Esophagus (tissue), 2 donors: ENCODE data around the gene NUP93. TPM values are rescaled to one million over a fixed set of nuclear protein-coding genes. Genes with fewer than 3 reads are reported as not detected.

Experiments
- H3K27ac ChIP-seq, 2 donors: one replicate each; pipeline ENCODE4 v1.5.1; 2013; ENCODE audit warnings: low read depth in 2 of 2, mild to moderate bottlenecking in 2 of 2, inconsistent platforms in 1 of 2, low read length in 1 of 2, moderate library complexity in 1 of 2
- H3K27me3 ChIP-seq, 2 donors: one replicate each; pipeline ENCODE4 v1.6.1; 2013; ENCODE audit warnings: low read length in 2 of 2, control low read depth in 1 of 2, mild to moderate bottlenecking in 1 of 2; ENCODE audit not compliant: insufficient read depth in 2 of 2, control insufficient read depth in 1 of 2
- H3K36me3 ChIP-seq, 2 donors: one replicate each; pipeline ENCODE4 v1.6.1; 2013; ENCODE audit warnings: low read length in 1 of 2; ENCODE audit not compliant: control insufficient read depth in 2 of 2, insufficient read depth in 2 of 2
- H3K4me1 ChIP-seq, 2 donors: one replicate each; pipeline ENCODE4 v1.6.1; 2013; ENCODE audit warnings: low read length in 1 of 2; ENCODE audit not compliant: control insufficient read depth in 2 of 2, insufficient read depth in 2 of 2
- H3K4me3 ChIP-seq, 2 donors: one replicate each; pipeline ENCODE4 v1.5.1; 2013; ENCODE audit warnings: low read length in 2 of 2, mild to moderate bottlenecking in 2 of 2, low read depth in 1 of 2, moderate library complexity in 1 of 2
- H3K9me3 ChIP-seq, 2 donors: one replicate each; pipeline ENCODE4 v1.6.1; 2013; ENCODE audit warnings: mild to moderate bottlenecking in 2 of 2, low read depth in 1 of 2, low read length in 1 of 2, moderate library complexity in 1 of 2; ENCODE audit not compliant: control insufficient read depth in 2 of 2, insufficient read depth in 1 of 2
- WGBS, 2 donors: extraction: QIAGEN DNeasy Blood & Tissue Kit; methylation state at CpG; one replicate each; pipeline ENCODE4 v1.1.7; 2013; 5-methylcytosine and 5-hydroxymethylcytosine counted together
- polyA plus RNA-seq, 2 donors: library from polyadenylated mRNA; stranded (reverse); fragments of 200-250 nt; gene quantifications; one replicate each; pipeline ENCODE4 v1.2.3, GENCODE V29; 2013
- donor health status: healthy with polysubstance abuse.
- donor health status: Bipolar disorder and iron deficiency.

NUP93 gene
- polyA plus RNA-seq, 2 donors, result 36.0 to 38.0 TPM

DNA sequence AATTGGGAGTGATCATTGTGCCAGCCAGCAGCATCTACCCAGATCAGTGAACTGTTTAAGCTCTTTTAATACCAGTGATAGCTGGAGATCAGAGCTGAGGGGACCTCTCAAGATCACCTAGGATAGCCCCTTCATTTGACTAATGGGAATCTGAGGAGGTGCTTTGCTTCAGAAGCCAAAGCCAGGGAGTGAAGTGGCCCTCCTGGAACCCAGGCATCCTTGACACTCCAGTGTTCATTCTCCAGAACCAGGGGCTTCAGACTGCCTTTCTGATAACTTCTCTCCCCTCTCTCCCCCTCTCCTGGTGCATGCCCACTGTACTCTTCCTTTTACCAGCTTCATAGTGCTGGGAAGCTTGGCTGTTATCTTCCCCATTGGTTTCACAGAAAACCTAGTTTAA is 87.1 kb downstream of the NUP93 start:
- Histone ChIP-seq H3K9me3 (no peaks in the 10 kb centered on the region), H3K27me3 (no peaks in the 10 kb centered on the region), H3K27ac (no peak overlapping the region), H3K4me3 (no peak overlapping the region), H3K4me1 (no peaks in the 10 kb centered on the region), H3K36me3 (peaks cover 6 to 8% of the 10 kb centered on the region in 2 donors)

DNA sequence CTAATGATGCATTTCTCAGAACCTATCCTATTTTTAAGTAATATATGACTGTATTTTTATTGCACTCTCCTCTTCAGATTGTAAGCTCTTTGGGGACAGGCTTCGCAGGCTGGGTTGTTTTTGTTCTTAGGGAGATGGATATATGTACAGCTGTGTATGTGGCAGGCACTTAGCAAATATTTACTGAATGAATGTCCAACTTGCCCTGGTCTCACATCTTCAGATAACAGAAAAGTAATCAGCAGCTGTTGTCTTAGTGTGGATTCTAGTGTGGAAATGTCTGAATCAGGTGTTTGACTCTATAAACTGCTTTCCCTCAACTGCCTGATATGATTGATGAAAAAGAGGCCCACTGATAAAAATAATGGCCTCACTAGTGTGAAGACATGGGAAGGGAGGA is 88.0 kb downstream of the NUP93 start:
- Histone ChIP-seq H3K9me3 (no peaks in the 10 kb centered on the region), H3K4me3 (no peak overlapping the region), H3K36me3 (peaks cover 6 to 10% of the 10 kb centered on the region in 2 donors), H3K4me1 (no peaks in the 10 kb centered on the region), H3K27ac (no peak overlapping the region), H3K27me3 (no peaks in the 10 kb centered on the region)
- WGBS, 2 donors, result 97 to 98% methylated on average over 1 of the region's 1 CpG

DNA sequence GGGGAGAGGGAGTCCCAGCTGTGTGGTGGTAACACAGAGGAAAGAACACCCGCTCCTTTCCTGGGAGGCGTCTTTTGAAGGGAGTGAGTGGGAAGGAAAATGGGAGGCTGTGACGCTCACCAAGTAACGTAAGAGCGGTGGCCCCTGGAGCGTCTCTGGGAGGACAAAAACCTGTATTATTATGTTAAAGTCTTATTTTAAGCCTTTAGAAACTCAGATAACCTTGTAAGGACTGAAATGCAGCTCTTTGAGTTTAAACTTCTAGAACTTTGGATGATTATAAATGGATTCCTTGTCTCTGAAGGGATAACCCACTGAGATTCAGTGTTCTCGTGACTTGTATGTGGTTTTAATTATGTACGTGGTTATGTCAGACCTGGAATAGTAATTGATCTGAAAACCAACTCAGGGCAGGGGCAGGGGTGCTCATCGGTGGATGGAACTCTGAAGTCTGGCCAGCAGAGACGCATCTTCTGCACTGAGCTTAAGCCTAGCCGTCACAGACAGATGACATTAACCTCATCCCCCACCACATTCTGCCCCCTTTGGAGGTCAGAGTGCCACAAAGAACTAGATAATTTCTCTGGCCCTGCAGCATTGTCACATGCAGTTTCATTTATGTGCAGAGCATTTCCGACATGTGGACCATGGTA is 93.3 kb downstream of the NUP93 start:
- WGBS, 2 donors, result 91 to 94% methylated on average over 12 of the region's 12 CpGs
- Histone ChIP-seq H3K4me3 (no peak overlapping the region), H3K36me3 (peaks cover 9 to 17% of the 10 kb centered on the region in 2 donors), H3K4me1 (no peaks in the 10 kb centered on the region), H3K27ac (no peak overlapping the region), H3K27me3 (no peaks in the 10 kb centered on the region), H3K9me3 (no peaks in the 10 kb centered on the region)

DNA sequence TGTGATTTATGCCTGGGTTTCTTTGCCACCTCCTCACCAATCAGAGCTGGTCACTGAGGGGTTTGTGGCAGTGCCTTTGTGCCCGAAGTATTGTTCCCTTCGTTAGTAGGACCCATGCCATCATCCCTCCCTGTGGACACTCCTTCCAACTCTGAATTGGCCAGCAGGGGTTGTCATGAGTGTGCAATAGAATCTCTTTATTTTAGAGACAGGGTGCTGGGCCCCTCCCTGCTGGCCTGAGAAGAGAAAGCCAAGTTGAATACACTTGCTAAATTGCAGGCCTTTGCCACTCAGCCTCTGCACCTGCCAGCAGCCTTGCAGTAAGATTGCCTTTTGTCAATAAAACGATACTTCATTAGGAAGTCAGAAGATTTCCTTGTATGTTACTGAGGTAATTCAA is 94.4 kb downstream of the NUP93 start:
- no peaks in the 10 kb centered on the region for H3K27me3 ChIP-seq
- peaks cover 11 to 17% of the 10 kb centered on the region in 2 donors for H3K36me3 ChIP-seq
- no peaks in the 10 kb centered on the region for H3K9me3 ChIP-seq
- H3K27ac ChIP-seq, result no peak overlapping the region
- H3K4me3 ChIP-seq, result no peak overlapping the region
- H3K4me1 ChIP-seq, result no peaks in the 10 kb centered on the region
- WGBS, 2 donors, result 49 to 68% methylated on average over 3 of the region's 3 CpGs

DNA sequence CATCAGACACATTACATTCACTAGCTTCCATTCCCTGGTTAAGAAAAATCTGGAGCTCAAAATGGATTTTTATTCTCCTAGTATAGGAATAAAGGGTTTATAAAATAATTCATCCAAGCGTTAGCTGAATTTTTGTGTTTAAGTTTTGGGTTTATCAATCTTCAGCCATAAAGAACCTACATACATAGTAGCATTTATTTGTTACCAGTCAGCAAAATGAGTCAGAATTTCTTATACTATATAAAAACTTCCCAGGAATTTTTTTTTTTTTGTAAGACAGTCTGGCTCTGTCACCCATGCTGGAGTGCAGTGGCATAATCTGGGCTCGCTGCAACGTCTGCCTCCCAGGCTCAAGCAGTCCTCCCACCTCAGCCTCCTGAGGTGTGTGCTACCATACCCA is 94.9 kb downstream of the NUP93 start:
- Histone ChIP-seq H3K9me3 (no peaks in the 10 kb centered on the region), H3K27me3 (no peaks in the 10 kb centered on the region), H3K27ac (no peak overlapping the region), H3K4me1 (no peaks in the 10 kb centered on the region), H3K36me3 (peaks cover 11 to 18% of the 10 kb centered on the region in 2 donors), H3K4me3 (no peak overlapping the region)
- 90 to 95% methylated on average over 3 of the region's 3 CpGs for WGBS, 2 donors

DNA sequence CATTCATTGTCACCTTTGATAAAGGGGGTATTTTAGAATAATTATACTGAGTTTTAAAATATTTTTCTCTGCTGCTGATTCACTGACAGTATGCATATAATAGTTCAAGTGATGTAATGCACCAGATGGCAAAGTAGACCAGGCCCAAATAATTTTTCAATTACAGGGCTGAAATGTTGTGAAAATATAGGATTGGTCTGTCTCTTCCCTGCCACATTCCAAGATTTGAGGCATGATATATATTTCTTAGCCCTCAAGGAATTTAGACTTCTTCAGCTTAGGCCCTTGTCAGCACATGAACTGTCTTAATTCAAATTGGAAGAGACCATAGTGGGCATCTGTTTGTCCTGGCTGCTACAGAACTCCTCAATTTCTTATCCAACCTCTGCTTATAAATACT is 95.9 kb downstream of the NUP93 start:
- H3K4me1 ChIP-seq, result no peaks in the 10 kb centered on the region
- H3K27me3 ChIP-seq, result no peaks in the 10 kb centered on the region
- H3K9me3 ChIP-seq, result no peaks in the 10 kb centered on the region
- no peak overlapping the region for H3K4me3 ChIP-seq
- peaks cover 11 to 20% of the 10 kb centered on the region in 2 donors for H3K36me3 ChIP-seq
- H3K27ac ChIP-seq, result no peak overlapping the region

DNA sequence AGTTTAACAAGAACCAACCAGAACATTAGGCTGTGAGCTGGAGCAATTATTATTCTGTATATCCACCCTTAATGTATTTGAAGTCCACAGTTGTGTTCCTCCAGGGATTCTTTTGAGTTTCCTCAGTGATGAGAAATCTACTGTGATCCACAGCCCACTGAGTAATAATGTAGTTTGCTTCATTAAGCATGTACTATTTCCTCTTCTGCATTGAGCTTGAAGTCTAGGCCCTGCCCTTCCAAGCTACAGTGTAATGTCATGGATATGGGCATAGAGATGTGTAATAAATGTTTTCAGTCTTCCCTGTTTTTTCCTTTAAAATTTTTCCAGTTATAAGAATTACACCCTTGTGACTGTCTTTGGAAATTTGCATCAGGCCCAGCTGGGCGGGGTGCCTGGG is 98.7 kb downstream of the NUP93 start:
- Histone ChIP-seq H3K9me3 (no peaks in the 10 kb centered on the region), H3K27me3 (no peaks in the 10 kb centered on the region), H3K27ac (no peak overlapping the region), H3K4me1 (no peaks in the 10 kb centered on the region), H3K4me3 (no peak overlapping the region), H3K36me3 (peaks cover 18 to 21% of the 10 kb centered on the region in 2 donors)
- 94 to 96% methylated on average over 1 of the region's 1 CpG for WGBS, 2 donors

DNA sequence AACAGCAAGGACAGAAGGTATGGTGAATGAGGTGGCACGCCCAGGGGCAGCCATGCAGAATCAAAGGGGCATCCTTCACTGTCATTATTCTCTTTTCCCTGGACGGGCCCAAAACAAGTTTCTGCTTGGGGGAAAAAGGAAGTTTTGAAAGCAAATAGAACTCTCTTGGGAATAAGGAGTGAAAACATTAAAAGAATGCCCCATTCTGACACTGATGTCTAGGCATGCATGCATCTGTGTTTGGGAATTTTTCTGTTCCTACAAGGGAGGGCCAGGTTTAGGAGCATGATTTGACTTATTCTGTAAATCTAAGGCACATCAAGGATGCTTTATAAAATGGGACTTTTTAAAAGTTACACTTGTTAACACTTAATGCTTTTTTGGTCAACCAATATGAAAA is 100.7 kb downstream of the NUP93 start:
- WGBS, 2 donors, result 31 to 92% methylated on average over 2 of the region's 2 CpGs
- Histone ChIP-seq H3K27ac (no peak overlapping the region), H3K9me3 (no peaks in the 10 kb centered on the region), H3K27me3 (no peaks in the 10 kb centered on the region), H3K36me3 (peaks cover 21 to 23% of the 10 kb centered on the region in 2 donors), H3K4me3 (no peak overlapping the region), H3K4me1 (no peaks in the 10 kb centered on the region)

DNA sequence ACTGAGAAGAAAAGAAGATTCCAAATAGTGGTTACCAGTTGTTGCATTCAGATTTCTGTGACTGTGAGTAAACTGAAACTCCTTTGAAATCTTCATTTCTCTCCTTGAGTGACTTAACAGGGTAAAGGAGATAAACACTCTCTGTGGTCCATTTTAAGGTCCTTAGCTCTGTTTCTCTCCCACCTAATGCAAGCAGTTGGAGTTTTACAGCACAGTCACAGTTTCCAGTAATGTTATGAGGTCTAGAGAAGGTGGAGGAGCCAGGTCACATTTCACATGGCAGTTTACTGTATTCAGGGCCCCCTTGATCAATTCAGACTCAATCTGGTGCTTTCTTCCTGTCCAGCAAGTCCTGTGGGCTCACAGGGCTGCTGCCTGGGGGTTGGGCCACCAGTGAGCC is 102.8 kb downstream of the NUP93 start:
- Histone ChIP-seq H3K4me1 (no peaks in the 10 kb centered on the region), H3K27me3 (no peaks in the 10 kb centered on the region), H3K36me3 (peaks cover 27 to 28% of the 10 kb centered on the region in 2 donors), H3K9me3 (no peaks in the 10 kb centered on the region), H3K4me3 (no peak overlapping the region), H3K27ac (no peak overlapping the region)

DNA sequence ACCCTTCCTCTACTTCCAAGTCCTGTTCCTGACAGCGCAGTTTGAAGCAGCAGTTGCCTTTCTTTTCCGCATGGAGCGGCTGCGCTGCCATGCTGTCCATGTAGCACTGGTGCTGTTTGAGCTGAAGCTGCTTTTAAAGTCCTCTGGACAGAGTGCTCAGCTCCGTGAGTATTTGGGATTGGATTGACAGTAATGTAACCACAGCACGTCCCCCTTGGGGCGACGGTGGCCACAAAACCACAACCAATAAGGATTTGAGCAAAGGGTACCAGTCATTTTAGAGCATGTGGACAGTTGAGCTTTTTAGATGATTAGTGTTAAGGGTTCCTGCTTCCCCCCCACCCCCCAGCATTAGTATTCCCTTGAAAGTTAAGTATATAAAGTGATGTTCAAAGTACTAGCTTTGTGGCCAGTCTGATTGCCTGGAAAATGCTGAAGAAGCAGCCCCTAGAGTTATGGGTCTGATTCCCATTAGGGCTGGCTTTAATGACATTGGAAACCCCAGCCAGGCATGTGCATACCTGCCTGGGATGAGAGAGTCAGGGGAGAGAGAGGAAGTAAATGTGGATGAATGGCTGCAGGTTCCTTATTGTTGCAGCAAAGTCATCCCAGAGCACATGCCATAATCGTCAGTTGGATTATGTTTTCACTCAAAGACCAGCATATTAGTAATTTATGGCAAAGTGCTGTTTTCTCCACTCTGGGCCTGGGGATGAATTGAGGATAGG is 103.5 kb downstream of the NUP93 start:
- Histone ChIP-seq H3K4me1 (no peaks in the 10 kb centered on the region), H3K27me3 (no peaks in the 10 kb centered on the region), H3K36me3 (peaks cover 28 to 32% of the 10 kb centered on the region in 2 donors), H3K9me3 (no peaks in the 10 kb centered on the region), H3K27ac (no peak overlapping the region), H3K4me3 (no peak overlapping the region)
- WGBS, 2 donors, result 86 to 87% methylated on average over 9 of the region's 9 CpGs
